Measurements from ENCODE around the gene MYOZ2. TPM values are rescaled to one million over a fixed set of nuclear protein-coding genes. Genes with fewer than 3 reads are reported as not detected.
A peak's percentile ranks its signal among the peaks of the same experiment; 100 is the strongest.

MYOZ2 gene
- total and polyA plus RNA-seq, 8 donors, result 0.06 to 0.43 (median 0.20) TPM; not detected in 4

- TF ChIP-seq CTCF (IDR thresholded peaks at IDR 0.05), result no peak
- Histone ChIP-seq H3K4me1 (peaks cover 0 to 4% (median 0%) of the 10 kb centered on the region in 3 donors), H3K4me3 (peak within 1 kb of the TSS; percentile 36 to 82 (median 76)), H3K27me3 (no peaks in the 10 kb centered on the region), H3K27ac (peak within 1 kb of the TSS; percentile 87 to 99 (median 98)), H3K36me3 (peaks cover 0 to 1% (median 0%) of the 10 kb centered on the region in 3 donors), H3K9me3 (no peaks in the 10 kb centered on the region)
- intact Hi-C loops (cut with DNase I), result no loop called here
- peak; percentile 92 to 97 (median 94) for ATAC-seq
- FAIRE-seq, result peak; percentile 94
- DNase-seq, result peak; percentile 99 to 100 (median 100)
- WGBS, 2 donors, result 0 to 1% methylated on average over 50 to 55 of the region's 55 CpGs
These were observed 76.8 kb downstream of the MYOZ2 start, which contains the start of gene USP53 for GRCh38 chr4:119212234-119212963. Gene USP53, plus strand, starts transcription at chr4:119212713. Its CDS starts 27,047 bp downstream, at chr4:119239760.

- Histone ChIP-seq H3K27me3 (no peaks in the 10 kb centered on the region), H3K4me1 (peaks cover 0 to 6% (median 0%) of the 10 kb centered on the region in 3 donors), H3K4me3 (peak overlapping the region; percentile 36 to 82 (median 76)), H3K9me3 (no peaks in the 10 kb centered on the region), H3K36me3 (peaks cover 0 to 7% (median 3%) of the 10 kb centered on the region in 3 donors), H3K27ac (peak overlapping the region; percentile 87 to 99 (median 98))
- ATAC-seq (peak; percentile 74 to 80 (median 78)), DNase-seq (peak; percentile 86 to 93 (median 88)), FAIRE-seq (no peak)
- TF ChIP-seq CTCF (IDR thresholded peaks at IDR 0.05), result no peak
- intact Hi-C loops (cut with DNase I), result no loop called here
- 0 to 1% methylated on average over 24 of the region's 24 CpGs for WGBS, 2 donors
These were observed 77.5 kb downstream of the MYOZ2 start for GRCh38 chr4:119212964-119213606.

GRCh38 chr4:119218093-119218492, 82.5 kb downstream of the MYOZ2 start:
- H3K27me3 ChIP-seq, result no peaks in the 10 kb centered on the region
- no peak for ATAC-seq
- DNase-seq, result no peak
- WGBS, 2 donors, result 87 to 94% methylated on average over 1 of the region's 1 CpG
- no peak for FAIRE-seq
- no peaks in the 10 kb centered on the region for H3K9me3 ChIP-seq
- TF ChIP-seq CTCF (IDR thresholded peaks at IDR 0.05), result no peak
- no peak overlapping the region for H3K27ac ChIP-seq
- peaks cover 0 to 21% (median 3%) of the 10 kb centered on the region in 3 donors for H3K36me3 ChIP-seq
- no peak overlapping the region for H3K4me3 ChIP-seq
- peaks cover 0 to 16% (median 4%) of the 10 kb centered on the region in 3 donors for H3K4me1 ChIP-seq
- intact Hi-C loops (cut with DNase I), result no loop called here

- Histone ChIP-seq H3K9me3 (no peaks in the 10 kb centered on the region), H3K27ac (no peak overlapping the region), H3K27me3 (no peaks in the 10 kb centered on the region), H3K4me1 (peaks cover 0 to 11% (median 4%) of the 10 kb centered on the region in 3 donors), H3K4me3 (no peak overlapping the region), H3K36me3 (peaks cover 0 to 21% (median 3%) of the 10 kb centered on the region in 3 donors)
- 80 to 88% methylated on average over 4 of the region's 4 CpGs for WGBS, 2 donors
- intact Hi-C loops (cut with DNase I), result no loop called here
- no peak for TF ChIP-seq CTCF (IDR thresholded peaks at IDR 0.05)
- FAIRE-seq (no peak), ATAC-seq (no peak), DNase-seq (no peak)
These were observed 85.8 kb downstream of the MYOZ2 start for GRCh38 chr4:119221412-119221811.

Measured in pancreas (tissue), 10 donors.